Measurements from ENCODE around the gene C2orf66. TPM values are rescaled to one million over a fixed set of nuclear protein-coding genes. Genes with fewer than 3 reads are reported as not detected.

Gene C2orf66
- polyA plus RNA-seq, 1 donor from 2014 or later, result 1.4 TPM

GRCh38 chr2:196849895-196850294 lies 40.7 kb upstream of the C2orf66 start:
- H4K20me1 ChIP-seq (ENCODE audit: insufficient read depth), result no peaks in the 10 kb centered on the region
- peaks cover 7% of the 10 kb centered on the region for H3F3A ChIP-seq (ENCODE audit: insufficient read depth, low read length, poor library complexity, severe bottlenecking)
- no peak overlapping the region for H3K27ac ChIP-seq (ENCODE audit: low read length)
- no peaks in the 10 kb centered on the region for H3K9me2 ChIP-seq (ENCODE audit: insufficient read depth, low read length)
- H3K9ac ChIP-seq (ENCODE audit: low read length), result no peak overlapping the region
- H3K9me3 ChIP-seq (ENCODE audit: low read length), result no peaks in the 10 kb centered on the region
- H3K79me2 ChIP-seq (replicated peaks; ENCODE audit: insufficient read depth, low read length), result no peaks in the 10 kb centered on the region
- no peaks in the 10 kb centered on the region for H3K36me3 ChIP-seq (ENCODE audit: insufficient read depth, low read length)
- no peak overlapping the region for H2AFZ ChIP-seq (ENCODE audit: low read depth, low read length)
- H3K27me3 ChIP-seq (ENCODE audit: insufficient read depth, low read depth, low read length), result no peaks in the 10 kb centered on the region
- peak; percentile 35 for TF ChIP-seq CTCF (IDR thresholded peaks at IDR 0.05; ENCODE audit: poor library complexity, severe bottlenecking)
- TF ChIP-seq SMC3 (conservative IDR thresholded peaks at IDR 0.05; ENCODE audit: poor library complexity), result peak; percentile 36
- no peak for TF ChIP-seq POLR2AphosphoS5 (IDR thresholded peaks at IDR 0.05)
- no peak for TF ChIP-seq MXI1 (conservative IDR thresholded peaks at IDR 0.05; ENCODE audit: poor library complexity, severe bottlenecking)
- no peak for TF ChIP-seq TAF1 (IDR thresholded peaks at IDR 0.05; ENCODE audit: low read depth)
- no peak for TF ChIP-seq RAD21 (conservative IDR thresholded peaks at IDR 0.05)
- no peak overlapping the region for H3K4me3 ChIP-seq (ENCODE audit: low read length)
- no peak overlapping the region for H3K4me2 ChIP-seq (ENCODE audit: low read length)

GRCh38 chr2:196846295-196846694 lies 37.1 kb upstream of the C2orf66 start:
- no peaks in the 10 kb centered on the region for H3K79me2 ChIP-seq (replicated peaks; ENCODE audit: insufficient read depth, low read length)
- H3K4me2 ChIP-seq (ENCODE audit: low read length), result no peak overlapping the region
- no peak overlapping the region for H3K9ac ChIP-seq (ENCODE audit: low read length)
- H3K27me3 ChIP-seq (ENCODE audit: insufficient read depth, low read depth, low read length), result no peaks in the 10 kb centered on the region
- TF ChIP-seq RAD21 (conservative IDR thresholded peaks at IDR 0.05) (no peak), CTCF (IDR thresholded peaks at IDR 0.05; ENCODE audit: poor library complexity, severe bottlenecking) (no peak), TAF1 (IDR thresholded peaks at IDR 0.05; ENCODE audit: low read depth) (no peak), REST (IDR thresholded peaks at IDR 0.05; ENCODE audit: borderline replicate concordance) (no peak), MXI1 (conservative IDR thresholded peaks at IDR 0.05; ENCODE audit: poor library complexity, severe bottlenecking) (no peak), SMC3 (conservative IDR thresholded peaks at IDR 0.05; ENCODE audit: poor library complexity) (no peak), POLR2AphosphoS5 (IDR thresholded peaks at IDR 0.05) (no peak), EP300 (conservative IDR thresholded peaks at IDR 0.05; ENCODE audit: poor library complexity, severe bottlenecking) (no peak), EZH2 (IDR thresholded peaks at IDR 0.05; ENCODE audit: borderline replicate concordance, insufficient read depth, low read length, poor library complexity, severe bottlenecking) (no peak)
- peaks cover 4% of the 10 kb centered on the region for H3K36me3 ChIP-seq (ENCODE audit: insufficient read depth, low read length)
- no peak overlapping the region for H3K4me3 ChIP-seq (ENCODE audit: low read length)
- peaks cover 4% of the 10 kb centered on the region for H3F3A ChIP-seq (ENCODE audit: insufficient read depth, low read length, poor library complexity, severe bottlenecking)
- H3K9me2 ChIP-seq (ENCODE audit: insufficient read depth, low read length), result no peaks in the 10 kb centered on the region
- no peak overlapping the region for H2AFZ ChIP-seq (ENCODE audit: low read depth, low read length)
- H3K9me3 ChIP-seq (ENCODE audit: low read length), result no peaks in the 10 kb centered on the region
- no peaks in the 10 kb centered on the region for H4K20me1 ChIP-seq (ENCODE audit: insufficient read depth)
- H3K27ac ChIP-seq (ENCODE audit: low read length), result no peak overlapping the region

Measured in neural cell (in vitro differentiated cells).